Measurements from ENCODE around the gene SYNPR. TPM values are rescaled to one million over a fixed set of nuclear protein-coding genes. Genes with fewer than 3 reads are reported as not detected.

SYNPR gene
- total RNA-seq, 6 experiments from 2014 or later: not detected

DNA sequence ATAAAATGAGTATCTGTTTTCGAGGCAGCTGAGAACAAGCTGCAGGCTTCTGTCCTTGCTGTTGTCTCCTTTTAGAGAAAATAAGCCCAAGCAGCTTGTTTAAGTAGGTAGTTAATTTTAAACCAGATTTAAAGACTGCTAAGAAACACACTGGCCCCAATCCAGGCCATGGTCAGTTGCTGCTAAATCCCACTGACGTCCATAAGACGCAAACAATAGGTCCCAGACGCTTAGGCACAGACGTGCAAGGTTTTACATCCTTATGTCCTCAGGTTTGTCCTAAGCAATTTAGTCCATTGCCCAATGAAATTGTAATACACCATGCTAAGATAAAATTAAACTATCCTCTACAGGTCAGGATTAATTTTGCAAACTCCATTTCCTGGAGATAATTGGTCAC, 254.4 kb downstream of the SYNPR start:
- Histone ChIP-seq H3K27me3 (no peaks in the 10 kb centered on the region), H3K36me3 (no peaks in the 10 kb centered on the region), H3K9me3 (no peaks in the 10 kb centered on the region), H3K4me3 (no peak overlapping the region), H3K27ac (no peak overlapping the region), H3K4me1 (no peaks in the 10 kb centered on the region)
- DNase-seq (no peak), ATAC-seq (no peak)
- 40% methylated on average over 5 of the region's 5 CpGs for WGBS (ENCODE audit: insufficient coverage, low coverage, low lambda C conversion rate, missing lambda C conversion rate)
- TF ChIP-seq, protein P1, sequence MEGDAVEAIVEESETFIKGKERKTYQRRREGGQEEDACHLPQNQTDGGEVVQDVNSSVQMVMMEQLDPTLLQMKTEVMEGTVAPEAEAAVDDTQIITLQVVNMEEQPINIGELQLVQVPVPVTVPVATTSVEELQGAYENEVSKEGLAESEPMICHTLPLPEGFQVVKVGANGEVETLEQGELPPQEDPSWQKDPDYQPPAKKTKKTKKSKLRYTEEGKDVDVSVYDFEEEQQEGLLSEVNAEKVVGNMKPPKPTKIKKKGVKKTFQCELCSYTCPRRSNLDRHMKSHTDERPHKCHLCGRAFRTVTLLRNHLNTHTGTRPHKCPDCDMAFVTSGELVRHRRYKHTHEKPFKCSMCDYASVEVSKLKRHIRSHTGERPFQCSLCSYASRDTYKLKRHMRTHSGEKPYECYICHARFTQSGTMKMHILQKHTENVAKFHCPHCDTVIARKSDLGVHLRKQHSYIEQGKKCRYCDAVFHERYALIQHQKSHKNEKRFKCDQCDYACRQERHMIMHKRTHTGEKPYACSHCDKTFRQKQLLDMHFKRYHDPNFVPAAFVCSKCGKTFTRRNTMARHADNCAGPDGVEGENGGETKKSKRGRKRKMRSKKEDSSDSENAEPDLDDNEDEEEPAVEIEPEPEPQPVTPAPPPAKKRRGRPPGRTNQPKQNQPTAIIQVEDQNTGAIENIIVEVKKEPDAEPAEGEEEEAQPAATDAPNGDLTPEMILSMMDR (IDR thresholded peaks at IDR 0.05): no peak
- no peak for TF ChIP-seq POLR2A (IDR thresholded peaks at IDR 0.05)
- intact Hi-C loops (cut with DNase I): no loop called here

GRCh38 chr3:63538919-63539318, 260.8 kb downstream of the SYNPR start:
- no peaks in the 10 kb centered on the region for H3K4me1 ChIP-seq
- no peaks in the 10 kb centered on the region for H3K27me3 ChIP-seq
- no peak for ATAC-seq
- intact Hi-C loops (cut with DNase I): no loop called here
- no peak for DNase-seq
- TF ChIP-seq, protein P1 (IDR thresholded peaks at IDR 0.05): no peak
- TF ChIP-seq POLR2A (IDR thresholded peaks at IDR 0.05): no peak
- WGBS (ENCODE audit: insufficient coverage, low coverage, low lambda C conversion rate, missing lambda C conversion rate): 50% methylated on average over 1 of the region's 1 CpG
- H3K36me3 ChIP-seq: no peaks in the 10 kb centered on the region
- H3K9me3 ChIP-seq: no peaks in the 10 kb centered on the region
- H3K27ac ChIP-seq: no peak overlapping the region
- no peak overlapping the region for H3K4me3 ChIP-seq

GRCh38 chr3:63555767-63556166, 277.7 kb downstream of the SYNPR start:
- no peak for DNase-seq
- 50% methylated on average over 1 of the region's 1 CpG for WGBS (ENCODE audit: insufficient coverage, low coverage, low lambda C conversion rate, missing lambda C conversion rate)
- no peaks in the 10 kb centered on the region for H3K36me3 ChIP-seq
- H3K27ac ChIP-seq: no peak overlapping the region
- intact Hi-C loops (cut with DNase I): no loop called here
- H3K9me3 ChIP-seq: no peaks in the 10 kb centered on the region
- ATAC-seq: no peak
- H3K27me3 ChIP-seq: no peaks in the 10 kb centered on the region
- H3K4me3 ChIP-seq: no peak overlapping the region
- TF ChIP-seq POLR2A (IDR thresholded peaks at IDR 0.05): no peak
- TF ChIP-seq, protein P1 (IDR thresholded peaks at IDR 0.05): no peak
- H3K4me1 ChIP-seq: no peaks in the 10 kb centered on the region

DNA sequence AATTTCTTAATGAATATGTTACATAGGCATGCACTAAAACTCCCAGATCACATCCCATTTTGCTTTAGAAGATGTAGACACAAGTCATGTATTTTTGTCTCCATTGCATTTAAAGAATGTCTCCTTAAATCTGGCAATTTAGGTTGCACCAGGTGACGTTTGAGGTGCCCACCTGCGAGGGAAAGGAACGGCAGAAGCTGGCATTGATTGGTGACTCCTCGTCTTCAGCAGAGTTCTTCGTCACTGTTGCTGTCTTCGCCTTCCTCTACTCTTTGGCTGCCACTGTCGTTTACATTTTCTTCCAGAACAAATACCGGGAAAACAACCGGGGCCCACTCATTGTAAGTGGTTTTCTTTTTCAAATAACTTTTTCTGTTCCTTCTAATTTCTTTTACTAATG, 278.3 kb downstream of the SYNPR start:
- H3K36me3 ChIP-seq: no peaks in the 10 kb centered on the region

More for the DNA sequence above, 278.3 kb downstream of the SYNPR start:
- Histone ChIP-seq H3K4me1 (no peaks in the 10 kb centered on the region), H3K27me3 (no peaks in the 10 kb centered on the region), H3K4me3 (no peak overlapping the region), H3K9me3 (no peaks in the 10 kb centered on the region), H3K27ac (no peak overlapping the region)
- 40% methylated on average over 9 of the region's 9 CpGs for WGBS (ENCODE audit: insufficient coverage, low coverage, low lambda C conversion rate, missing lambda C conversion rate)
- intact Hi-C loops (cut with DNase I): no loop called here
- TF ChIP-seq POLR2A (IDR thresholded peaks at IDR 0.05): no peak
- TF ChIP-seq, protein P1 (IDR thresholded peaks at IDR 0.05): no peak
- DNase-seq (no peak), ATAC-seq (no peak)

Data from right lobe of liver (tissue), 6 donors.